GM18868 (cell line): ENCODE measurements around the gene SMAD7.

Experiments used
- ATAC-seq: cut with Tn5 transposase; IDR thresholded peaks from one replicate; pipeline ENCODE4 v1.9.1; 2021; ENCODE audit warnings: mild to moderate bottlenecking, moderate library complexity; ENCODE audit not compliant: unreplicated experiment

SMAD7 gene

DNA sequence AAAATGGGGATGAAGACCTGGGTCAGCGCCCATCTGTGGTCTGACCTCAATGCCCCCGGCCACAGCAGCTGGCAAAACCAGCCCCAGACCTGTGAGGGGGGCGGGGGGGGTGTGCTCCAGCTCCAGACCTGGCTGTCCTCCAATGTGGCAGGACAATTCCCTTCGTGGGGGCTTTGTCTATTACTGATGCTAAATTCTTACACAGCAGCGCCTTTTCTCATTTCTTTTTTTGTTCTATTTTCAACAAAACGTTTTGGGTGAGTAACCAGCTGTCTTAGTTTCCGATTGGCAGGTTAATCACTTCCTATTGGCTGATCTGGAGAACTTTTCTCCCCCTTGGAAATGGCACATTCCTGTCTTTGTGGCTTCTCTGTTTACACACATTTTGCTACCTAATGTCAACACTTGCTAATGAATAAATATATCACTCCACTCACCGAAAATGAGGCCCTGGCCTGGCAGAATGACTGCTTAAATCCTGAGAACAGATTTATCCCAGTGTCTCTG is 4.4 kb downstream of the SMAD7 start:
- ATAC-seq, result no peak

DNA sequence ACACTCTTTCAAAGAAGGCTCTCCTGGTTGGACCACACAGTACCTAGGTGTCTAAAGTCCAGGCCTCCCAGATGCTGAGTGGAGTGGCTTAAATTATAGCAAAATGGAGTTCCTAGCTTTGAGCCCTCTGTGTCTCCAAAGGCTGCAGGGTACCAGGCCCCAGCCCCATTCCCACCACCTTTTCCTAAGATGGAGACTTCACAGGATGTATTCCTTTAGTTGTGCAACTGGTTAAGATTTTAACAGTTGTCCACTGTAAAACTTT is 4.9 kb downstream of the SMAD7 start:
- no peak for ATAC-seq

DNA sequence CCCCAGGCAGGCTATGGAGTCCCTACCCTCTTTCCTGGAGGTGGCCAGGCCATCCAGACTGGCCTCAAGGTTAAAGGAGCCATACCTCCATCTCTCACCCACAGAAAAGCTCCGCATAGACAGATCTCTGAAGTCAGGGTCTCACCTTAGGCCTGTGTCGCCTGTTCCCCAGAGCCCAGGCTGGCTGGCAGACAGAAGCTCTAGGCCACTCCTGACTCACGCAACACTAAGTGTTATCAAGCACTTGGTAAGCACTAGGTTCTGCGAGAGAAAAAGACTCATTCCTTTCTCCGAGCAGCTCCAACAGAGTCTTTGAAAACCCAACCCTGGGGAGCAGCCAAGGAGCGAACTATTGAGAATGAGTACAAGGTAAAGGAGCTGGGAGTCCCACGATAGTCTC is 6.1 kb downstream of the SMAD7 start:
- ATAC-seq, result no peak

DNA sequence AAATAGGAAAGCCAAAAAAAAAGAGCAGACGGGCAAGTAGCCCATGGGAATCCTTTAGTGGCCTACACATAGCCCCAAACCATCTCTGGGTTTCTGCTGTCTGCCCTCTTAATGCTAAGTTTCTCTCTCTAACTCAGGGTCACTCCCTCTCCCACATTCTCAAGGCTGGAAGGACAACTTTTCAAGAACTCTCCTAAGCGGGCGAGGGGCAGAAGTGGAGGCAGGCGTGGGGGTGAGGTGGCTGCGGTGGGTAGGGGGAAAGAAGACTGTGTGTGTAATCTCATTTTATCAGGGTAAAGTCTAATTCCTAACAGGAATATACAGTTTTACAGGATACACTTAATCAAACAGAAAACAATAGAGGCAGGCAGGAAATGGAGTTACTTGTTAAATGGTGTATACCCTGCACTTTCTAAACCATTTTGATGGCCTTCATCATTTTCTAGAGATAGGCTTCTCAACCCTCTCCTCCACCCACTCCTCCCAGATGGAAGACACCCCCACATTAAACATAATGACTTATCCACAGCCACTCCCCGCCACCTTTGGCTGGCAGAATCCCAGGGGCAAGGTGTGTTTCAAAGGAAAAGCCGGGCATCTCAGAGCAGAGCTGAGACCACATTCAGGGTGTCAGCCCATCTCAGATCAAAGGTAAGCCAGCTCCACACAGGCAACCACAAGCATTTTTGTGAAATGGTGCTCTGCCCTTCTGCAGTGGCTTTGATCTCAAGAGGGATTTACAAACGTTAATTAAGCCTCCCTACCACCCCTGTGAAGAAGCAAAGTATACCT is 6.8 kb downstream of the SMAD7 start:
- no peak for ATAC-seq

DNA sequence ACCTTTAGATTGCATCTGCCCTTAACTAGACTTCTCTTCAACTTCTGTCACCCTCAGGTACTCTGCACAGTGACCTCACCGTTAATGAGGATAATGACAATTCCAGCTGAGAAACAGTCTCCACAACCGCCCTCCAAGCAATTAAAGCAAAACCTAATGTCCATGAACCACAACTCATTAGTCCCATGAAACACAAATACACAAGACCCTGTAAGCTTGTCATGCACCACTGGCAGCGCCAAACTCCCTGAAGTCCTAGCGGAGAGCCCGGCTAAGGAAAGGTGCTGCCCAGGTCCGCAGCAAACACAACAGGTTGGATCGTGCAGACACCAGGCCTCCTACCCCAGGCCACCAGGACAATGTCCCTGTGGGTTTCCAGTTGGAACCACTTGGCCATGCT is 7.4 kb downstream of the SMAD7 start:
- no peak for ATAC-seq

DNA sequence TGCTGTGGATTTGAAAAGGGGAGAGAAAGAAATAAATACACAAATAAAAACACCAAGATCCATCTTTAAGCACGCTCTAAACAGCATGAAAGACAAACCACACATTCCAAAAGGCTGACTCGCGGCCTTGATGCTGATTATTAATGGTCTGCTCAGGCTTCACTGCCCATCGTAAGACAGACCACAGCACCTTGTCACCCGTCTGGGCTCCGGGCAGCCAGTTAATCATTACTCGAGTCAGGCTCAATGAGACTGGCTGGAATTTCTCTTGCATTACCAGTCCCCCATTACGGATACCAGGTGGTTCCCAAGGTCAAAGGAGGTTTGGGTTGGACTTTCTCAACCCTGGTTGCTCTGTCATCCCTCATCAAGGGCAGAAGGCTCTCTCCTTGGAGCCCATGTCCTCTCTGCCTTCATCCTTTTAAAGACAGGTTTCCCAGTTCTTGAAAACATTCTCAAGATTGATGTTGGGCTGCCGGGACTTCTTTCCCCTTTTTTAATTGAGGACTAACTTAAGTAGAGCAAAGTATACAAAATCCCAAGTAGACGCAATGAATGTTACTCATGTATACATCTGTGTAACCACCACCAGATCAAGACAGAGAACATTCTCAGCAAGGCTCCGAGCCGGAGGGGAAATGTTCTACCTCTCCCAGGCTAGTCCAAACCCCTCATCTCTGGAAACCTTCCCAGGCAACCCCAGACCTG is 8.1 kb downstream of the SMAD7 start:
- ATAC-seq, result no peak

GRCh38 chr18:48942086-48942485 is 8.7 kb downstream of the SMAD7 start:
- no peak for ATAC-seq

- ATAC-seq, result no peak
Measured at GRCh38 chr18:48941672-48942071, 9.1 kb downstream of the SMAD7 start.

GRCh38 chr18:48940854-48941611 is 9.7 kb downstream of the SMAD7 start:
- peak; percentile 74 for ATAC-seq

- no peak for ATAC-seq
Measured at GRCh38 chr18:48939205-48940097, 11.3 kb downstream of the SMAD7 start.

- ATAC-seq, result no peak
Measured at GRCh38 chr18:48938827-48939204, 11.9 kb downstream of the SMAD7 start.

DNA sequence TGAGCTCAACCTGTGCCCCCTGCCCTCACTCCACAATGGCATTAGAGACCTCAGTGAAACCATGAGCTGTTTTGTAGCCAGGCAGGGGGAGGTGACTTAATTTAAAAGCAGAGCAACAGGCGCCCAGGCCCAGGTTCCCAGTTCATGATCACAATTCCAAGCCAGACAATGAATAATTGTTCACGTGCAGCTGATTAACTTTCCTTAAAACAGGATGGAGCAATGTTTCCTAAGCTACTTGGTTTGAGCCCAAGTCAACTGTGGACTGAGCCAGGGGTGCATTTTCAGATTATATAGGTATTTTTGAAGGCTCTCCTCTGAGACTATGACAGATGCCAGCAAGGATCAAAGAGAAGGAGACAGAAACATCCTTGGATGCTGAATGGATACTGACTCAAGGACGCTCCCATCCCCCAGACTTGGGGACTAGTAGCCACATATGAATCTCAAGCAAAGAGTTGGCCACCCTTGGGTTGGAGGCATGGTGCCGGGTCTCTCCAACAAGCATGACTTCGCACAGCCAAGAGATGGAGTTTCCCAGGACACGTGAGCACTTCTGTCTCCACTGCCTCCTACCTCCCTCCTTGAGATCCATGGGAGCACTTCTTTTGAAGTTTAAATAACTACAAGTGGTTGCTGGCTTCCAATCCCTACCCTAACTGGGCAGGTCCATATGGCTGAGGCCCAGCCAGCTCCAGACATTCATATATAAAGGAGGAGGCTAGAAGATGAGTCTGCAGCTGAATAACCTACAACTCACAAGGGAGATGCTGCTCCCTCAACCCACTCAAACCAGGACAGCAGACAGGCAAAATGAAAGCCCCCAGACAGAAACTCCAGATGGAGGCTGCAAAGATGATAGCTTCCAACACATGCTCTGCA is 12.7 kb downstream of the SMAD7 start:
- ATAC-seq, result no peak

GRCh38 chr18:48935433-48935774 is 15.4 kb downstream of the SMAD7 start:
- ATAC-seq, result no peak

GRCh38 chr18:48934723-48935432 is 15.9 kb downstream of the SMAD7 start:
- peak; percentile 57 for ATAC-seq

DNA sequence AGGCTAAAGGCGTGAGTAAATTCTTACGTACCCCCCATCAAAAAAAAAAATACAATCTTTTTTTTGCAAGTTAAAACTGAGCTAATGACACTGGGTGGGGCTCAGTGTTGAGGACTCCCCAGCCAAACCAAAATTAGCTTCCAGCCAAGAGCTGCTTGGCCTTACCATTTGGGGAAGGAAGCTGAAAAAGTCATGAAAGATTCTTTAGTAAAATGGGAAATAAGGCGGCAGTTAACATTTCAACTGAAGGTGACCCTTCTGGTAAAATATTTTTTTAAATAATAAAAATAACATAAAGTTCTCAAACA is 16.4 kb downstream of the SMAD7 start:
- ATAC-seq, result no peak

- no peak for ATAC-seq
Measured at GRCh38 chr18:48933578-48934414, 17.0 kb downstream of the SMAD7 start.

DNA sequence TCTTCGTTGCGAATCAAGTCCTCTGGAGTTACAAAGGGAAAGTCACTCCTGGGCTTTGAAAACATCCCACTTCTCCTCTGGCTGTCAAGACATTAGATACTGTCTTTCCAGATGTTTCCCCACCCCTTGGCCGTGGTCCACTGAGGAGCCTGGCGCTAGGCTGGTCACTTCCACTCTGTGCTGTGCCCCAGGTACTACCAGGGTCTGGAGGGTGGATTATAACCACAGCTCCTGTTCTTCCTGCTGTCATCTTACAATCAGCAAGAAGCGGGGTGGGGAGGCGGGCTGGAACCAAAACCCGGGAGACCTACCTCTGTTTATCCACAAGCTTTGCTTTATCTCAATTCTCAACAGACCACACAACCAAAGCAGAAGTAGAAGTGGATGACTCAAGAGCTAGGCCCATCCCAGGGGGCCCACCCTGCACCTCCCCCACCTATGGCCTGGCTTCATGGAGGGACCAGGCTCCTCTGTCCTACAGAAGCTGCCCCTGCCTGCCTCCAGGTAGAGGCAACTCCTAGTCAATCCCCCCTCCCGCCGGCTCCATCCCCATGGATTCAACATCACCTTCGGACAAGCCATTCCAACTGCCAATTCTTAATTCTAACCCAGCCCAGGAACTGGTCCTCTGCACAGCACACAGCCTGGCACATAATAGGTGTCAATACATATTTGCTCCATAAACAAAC is 17.8 kb downstream of the SMAD7 start:
- peak; percentile 26 for ATAC-seq

DNA sequence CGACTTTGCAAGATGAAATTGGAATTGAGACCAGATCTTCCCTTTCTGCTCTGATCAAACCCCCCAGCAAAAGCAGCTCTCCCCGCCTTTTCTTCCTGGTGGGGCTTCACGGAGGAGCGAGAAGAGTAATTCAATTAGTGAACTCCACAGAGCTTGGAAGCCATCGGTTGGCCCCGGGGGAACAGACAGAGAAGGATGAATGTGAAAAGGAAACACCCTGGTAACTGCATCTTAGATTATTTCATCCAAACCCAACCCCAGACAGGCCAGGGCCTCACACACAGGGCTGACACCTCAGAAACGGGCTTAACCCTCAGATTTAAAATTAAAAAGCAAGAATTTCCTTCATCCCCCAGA is 18.3 kb downstream of the SMAD7 start:
- no peak for ATAC-seq
